ENCODE measurements around the gene OCA2. TPM values are rescaled to one million over a fixed set of nuclear protein-coding genes. Genes with fewer than 3 reads are reported as not detected.
A peak's percentile ranks its signal among the peaks of the same experiment; 100 is the strongest.

Gene OCA2
- total RNA-seq, 3 donors from 2014 or later (not counting 1 experiment from before 2014, with no cell fraction given), result 0.35 to 1.5 (median 0.56) TPM

DNA sequence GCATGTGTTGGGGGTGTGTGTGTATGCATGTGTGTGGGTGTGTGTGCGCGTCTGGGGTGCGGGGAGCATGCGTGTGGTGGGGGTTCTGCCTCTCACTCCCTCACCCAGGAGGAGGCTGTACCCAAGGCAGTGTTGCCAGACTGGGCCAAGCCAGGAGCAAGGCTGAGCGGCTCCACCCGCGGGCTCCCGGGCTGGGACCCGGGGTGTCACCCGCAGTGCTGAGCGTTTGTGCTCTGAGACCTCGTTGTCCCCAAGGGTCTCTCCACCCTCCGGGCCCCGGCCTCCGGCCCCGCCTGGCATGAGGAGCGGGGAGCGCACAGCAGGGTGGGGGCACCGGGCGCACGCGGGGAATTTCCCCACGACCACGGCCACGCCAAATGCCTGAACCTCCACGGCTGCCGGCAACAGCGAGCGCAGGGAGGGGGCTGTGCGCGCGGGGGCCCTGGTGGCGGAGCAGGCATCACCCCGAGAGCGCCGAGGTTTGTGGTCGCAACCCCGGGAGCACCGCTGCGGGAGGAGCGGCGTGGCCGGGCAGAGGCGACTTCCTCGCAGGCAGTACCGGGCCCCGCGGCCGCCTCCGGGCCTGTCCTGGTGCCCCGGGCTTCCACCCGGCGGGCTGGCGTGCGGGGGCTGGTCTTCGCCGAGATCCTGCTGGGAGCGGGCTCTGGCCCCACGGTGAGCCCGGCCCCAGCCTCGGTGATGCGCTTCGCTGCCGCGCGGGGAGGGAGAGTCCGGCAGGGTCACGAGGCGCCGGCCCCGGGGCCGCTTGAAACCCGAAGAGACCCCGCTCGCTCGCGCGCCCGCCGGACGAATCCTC is 7.4 kb upstream of the OCA2 start:
- peaks cover 28 to 31% of the 10 kb centered on the region in 2 donors for H3K4me1 Mint-ChIP-seq
- peaks cover 4% of the 10 kb centered on the region for H3K27me3 ChIP-seq (ENCODE audit: control insufficient read depth, insufficient read depth, low read length)
- ATAC-seq (peak; percentile 50 to 59 (median 55)), DNase-seq (peak; percentile 48 to 49)
- H3K27ac ChIP-seq (ENCODE audit: low read length), result peak overlapping the region; percentile 79
- intact Hi-C loops (cut with micrococcal nuclease), result no loop called here
- TF ChIP-seq, protein P1, sequence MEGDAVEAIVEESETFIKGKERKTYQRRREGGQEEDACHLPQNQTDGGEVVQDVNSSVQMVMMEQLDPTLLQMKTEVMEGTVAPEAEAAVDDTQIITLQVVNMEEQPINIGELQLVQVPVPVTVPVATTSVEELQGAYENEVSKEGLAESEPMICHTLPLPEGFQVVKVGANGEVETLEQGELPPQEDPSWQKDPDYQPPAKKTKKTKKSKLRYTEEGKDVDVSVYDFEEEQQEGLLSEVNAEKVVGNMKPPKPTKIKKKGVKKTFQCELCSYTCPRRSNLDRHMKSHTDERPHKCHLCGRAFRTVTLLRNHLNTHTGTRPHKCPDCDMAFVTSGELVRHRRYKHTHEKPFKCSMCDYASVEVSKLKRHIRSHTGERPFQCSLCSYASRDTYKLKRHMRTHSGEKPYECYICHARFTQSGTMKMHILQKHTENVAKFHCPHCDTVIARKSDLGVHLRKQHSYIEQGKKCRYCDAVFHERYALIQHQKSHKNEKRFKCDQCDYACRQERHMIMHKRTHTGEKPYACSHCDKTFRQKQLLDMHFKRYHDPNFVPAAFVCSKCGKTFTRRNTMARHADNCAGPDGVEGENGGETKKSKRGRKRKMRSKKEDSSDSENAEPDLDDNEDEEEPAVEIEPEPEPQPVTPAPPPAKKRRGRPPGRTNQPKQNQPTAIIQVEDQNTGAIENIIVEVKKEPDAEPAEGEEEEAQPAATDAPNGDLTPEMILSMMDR (IDR thresholded peaks at IDR 0.05), result no peak
- no peaks in the 10 kb centered on the region for H3K9me3 ChIP-seq (ENCODE audit: control insufficient read depth, insufficient read depth, low read length)
- no peaks in the 10 kb centered on the region for H3K36me3 ChIP-seq (ENCODE audit: control insufficient read depth, insufficient read depth, low read length)
- H3K36me3 Mint-ChIP-seq, result peaks cover 3% of the 10 kb centered on the region
- 3% methylated on average over 81 of the region's 81 CpGs for WGBS (ENCODE audit: insufficient coverage)
- no peaks in the 10 kb centered on the region for H3K9me3 Mint-ChIP-seq
- peaks cover 0 to 18% of the 10 kb centered on the region in 2 donors for H3K27me3 Mint-ChIP-seq (ENCODE audit: low read depth in 2 of 2)
- peak overlapping the region; percentile 50 for H3K4me3 ChIP-seq (ENCODE audit: low read length)
- peaks cover 37% of the 10 kb centered on the region for H3K4me1 ChIP-seq (ENCODE audit: control insufficient read depth, insufficient read depth, low read length)
- peak overlapping the region; percentile 78 to 84 for H3K27ac Mint-ChIP-seq
- H3K4me3 Mint-ChIP-seq, result peak overlapping the region; percentile 78

- H3K27ac ChIP-seq (ENCODE audit: low read length), result peak overlapping the region; percentile 66
- H3K36me3 ChIP-seq (ENCODE audit: control insufficient read depth, insufficient read depth, low read length), result no peaks in the 10 kb centered on the region
- WGBS (ENCODE audit: insufficient coverage), result 79% methylated on average over 5 of the region's 5 CpGs
- no peaks in the 10 kb centered on the region for H3K36me3 Mint-ChIP-seq
- no peaks in the 10 kb centered on the region for H3K9me3 Mint-ChIP-seq
- peak overlapping the region; percentile 50 to 84 for H3K27ac Mint-ChIP-seq
- peaks cover 37% of the 10 kb centered on the region for H3K4me1 ChIP-seq (ENCODE audit: control insufficient read depth, insufficient read depth, low read length)
- peaks cover 26 to 31% of the 10 kb centered on the region in 2 donors for H3K4me1 Mint-ChIP-seq
- ATAC-seq (no peak), DNase-seq (no peak)
- peaks cover 4% of the 10 kb centered on the region for H3K27me3 ChIP-seq (ENCODE audit: control insufficient read depth, insufficient read depth, low read length)
- TF ChIP-seq, protein P1 (IDR thresholded peaks at IDR 0.05), result no peak
- intact Hi-C loops (cut with micrococcal nuclease), result no loop called here
- no peaks in the 10 kb centered on the region for H3K9me3 ChIP-seq (ENCODE audit: control insufficient read depth, insufficient read depth, low read length)
- peaks cover 0 to 18% of the 10 kb centered on the region in 2 donors for H3K27me3 Mint-ChIP-seq (ENCODE audit: low read depth in 2 of 2)
- H3K4me3 Mint-ChIP-seq, result peak overlapping the region; percentile 78
- H3K4me3 ChIP-seq (ENCODE audit: low read length), result no peak overlapping the region
Measured at GRCh38 chr15:28105793-28106192, 6.7 kb upstream of the OCA2 start.

DNA sequence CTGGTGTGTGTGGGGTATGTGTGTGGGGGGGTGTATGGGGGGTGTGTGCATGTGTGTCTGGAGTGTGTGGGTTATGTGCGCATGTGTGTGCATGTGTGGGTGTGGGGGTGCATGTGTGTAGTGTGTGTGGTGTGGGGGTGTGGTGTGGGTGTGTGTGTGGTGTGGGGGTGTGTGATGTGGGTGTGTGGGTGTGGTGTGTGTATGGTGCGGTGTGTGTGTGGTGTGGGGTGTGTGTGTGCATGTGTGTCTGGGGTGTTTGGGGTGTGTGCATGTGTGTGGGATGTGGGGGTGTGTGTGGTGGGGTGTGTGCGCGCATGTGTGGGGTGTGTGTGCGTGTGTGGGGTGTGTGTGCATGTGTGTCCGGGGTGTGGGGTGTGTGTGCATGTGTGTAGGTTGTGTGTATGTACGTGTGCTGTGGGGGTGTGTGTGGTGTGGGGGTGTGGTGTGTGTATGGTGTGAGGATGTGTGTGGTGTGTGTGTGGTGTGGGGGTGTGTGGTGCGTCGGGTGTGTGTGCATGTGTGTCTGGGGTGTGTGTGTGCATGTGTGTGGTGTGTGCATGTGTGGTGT is 6.2 kb upstream of the OCA2 start:
- Mint-ChIP-seq H3K36me3 (no peaks in the 10 kb centered on the region), H3K27me3 (ENCODE audit: low read depth in 2 of 2) (peaks cover 3 to 19% of the 10 kb centered on the region in 2 donors), H3K4me3 (peak overlapping the region; percentile 78), H3K4me1 (peaks cover 23 to 34% of the 10 kb centered on the region in 2 donors), H3K9me3 (no peaks in the 10 kb centered on the region), H3K27ac (peak overlapping the region; percentile 50 to 84)
- H3K4me3 ChIP-seq (ENCODE audit: low read length), result no peak overlapping the region
- no peak for DNase-seq
- no peak overlapping the region for H3K27ac ChIP-seq (ENCODE audit: low read length)
- no peaks in the 10 kb centered on the region for H3K9me3 ChIP-seq (ENCODE audit: control insufficient read depth, insufficient read depth, low read length)
- H3K36me3 ChIP-seq (ENCODE audit: control insufficient read depth, insufficient read depth, low read length), result no peaks in the 10 kb centered on the region
- 88% methylated on average over 9 of the region's 9 CpGs for WGBS (ENCODE audit: insufficient coverage)
- TF ChIP-seq, protein P1 (IDR thresholded peaks at IDR 0.05), result no peak
- peaks cover 34% of the 10 kb centered on the region for H3K4me1 ChIP-seq (ENCODE audit: control insufficient read depth, insufficient read depth, low read length)
- intact Hi-C loops (cut with micrococcal nuclease), result no loop called here
- H3K27me3 ChIP-seq (ENCODE audit: control insufficient read depth, insufficient read depth, low read length), result peaks cover 4% of the 10 kb centered on the region
- ATAC-seq, result no peak
